HCT116 (cell line): ENCODE results near the gene PIGM. TPM values are rescaled to one million over a fixed set of nuclear protein-coding genes. Genes with fewer than 3 reads are reported as not detected.

ENCODE experiments used
- ATAC-seq: fragments of 200-7000 bp; cut with Tn5 transposase; 2 replicates; pipeline ENCODE4 v1.9.1; 2020; ENCODE audit warnings: mild to moderate bottlenecking, moderate library complexity
- BruUV-seq: library from RNA; stranded (reverse); fragments of 400-500 nt; replicated peaks from 2 replicates; lab custom pipeline; 2021; lab: Mats Ljungman, UMichigan
- CTCF ChIA-PET: fragments of 300-600 bp; sonication (Branson Sonifier 250); formaldehyde crosslinking; loops from one replicate; lab custom pipeline; 2021; ENCODE audit warnings: antibody characterized with exemption; lab: Charles Lee
- POLR2A ChIA-PET: fragments of 300-600, 350-600 bp; sonication (Branson Sonifier 250); formaldehyde crosslinking; loops from one replicate; lab custom pipeline; 2021; ENCODE audit warnings: antibody characterized with exemption; lab: Charles Lee
- RAD21 ChIA-PET, 2 experiments: fragments of 300-600 bp; sonication (Branson Sonifier 250); formaldehyde crosslinking; loops; one replicate each; lab custom pipeline; 2023; ENCODE audit warnings: low total read pairs in 2 of 2; ENCODE audit not compliant: uncharacterized antibody in 2 of 2, unreplicated experiment in 2 of 2, low non-redundant PET in 1 of 2; lab: Charles Lee
- DNase-seq: peaks from one replicate; pipeline ENCODE4 v3.0.0-alpha.2; 2010; ENCODE audit warnings: low read depth, low spot score
- H2AFZ ChIP-seq: fragments of 200-600 bp; shearing (Covaris generic), sonication (generic); 2 replicates; pipeline ENCODE4 v1.6.1; 2017; ENCODE audit warnings: low read depth, mixed run types, mixed read lengths, antibody characterized with exemption, low read length; ENCODE audit not compliant: poor library complexity, severe bottlenecking
- H3K27ac ChIP-seq: 2 replicates; pipeline ENCODE4 v1.5.1; 2012; ENCODE audit warnings: low read depth, low read length
- H3K27me3 ChIP-seq: fragments of 200-600 bp; sonication (generic); 2 replicates; pipeline ENCODE4 v1.6.1; 2016; ENCODE audit warnings: mixed run types, low read length, mixed read lengths; ENCODE audit not compliant: insufficient read depth
- H3K36me3 ChIP-seq, 2 experiments: fragments of 200-500 bp in 1 of 2; fragments of 200-600 bp in 1 of 2; sonication (Bioruptor generic) in 1 of 2; sonication (generic) in 1 of 2; 2 replicates each; pipeline versions ENCODE4 v1.5.1 to v1.6.1; 2014 to 2016; ENCODE audit warnings: low read length in 2 of 2, inconsistent platforms in 1 of 2, mixed read lengths in 1 of 2, mixed run types in 1 of 2; ENCODE audit not compliant: insufficient read depth in 2 of 2, control insufficient read depth in 1 of 2
- H3K4me1 ChIP-seq, 2 experiments: fragments of 200-600 bp in 1 of 2; sonication (generic) in 1 of 2; 2 replicates each; pipeline versions ENCODE4 v1.5.1 to v1.6.1; 2012 to 2017; ENCODE audit warnings: low read length in 2 of 2, inconsistent platforms in 1 of 2, mild to moderate bottlenecking in 1 of 2, mixed read lengths in 1 of 2, mixed run types in 1 of 2, moderate library complexity in 1 of 2; ENCODE audit not compliant: insufficient read depth in 2 of 2, control insufficient read depth in 1 of 2
- H3K4me2 ChIP-seq: fragments of 200-600 bp; sonication (generic); 2 replicates; pipeline ENCODE4 v1.6.1; 2017; ENCODE audit warnings: mixed run types, low read length, mixed read lengths
- H3K4me3 ChIP-seq, 2 experiments: fragments of 200-600 bp in 1 of 2; sonication (generic) in 1 of 2; replicated peaks in 1 of 2; 2 replicates each; pipeline ENCODE4 v1.5.1; 2011 to 2016; ENCODE audit warnings: low read length in 2 of 2, control low read depth in 1 of 2, low read depth in 1 of 2, mild to moderate bottlenecking in 1 of 2, mixed read lengths in 1 of 2, mixed run types in 1 of 2
- H3K79me2 ChIP-seq: fragments of 200-600 bp; sonication (generic); 2 replicates; pipeline ENCODE4 v1.6.1; 2017; ENCODE audit warnings: mild to moderate bottlenecking, mixed run types, low read length, moderate library complexity, mixed read lengths; ENCODE audit not compliant: insufficient read depth
- H3K9ac ChIP-seq: fragments of 200-600 bp; sonication (generic); 2 replicates; pipeline ENCODE4 v1.6.1; 2016; ENCODE audit warnings: low read length, mixed read lengths
- H3K9me2 ChIP-seq: fragments of 200-600 bp; sonication (generic), shearing (Covaris generic); 2 replicates; pipeline ENCODE4 v1.6.1; 2017; ENCODE audit warnings: mixed run types, mild to moderate bottlenecking, moderate library complexity; ENCODE audit not compliant: insufficient read depth
- H3K9me3 ChIP-seq, 2 experiments: fragments of 200-500 bp in 1 of 2; fragments of 200-600 bp in 1 of 2; sonication (Bioruptor generic) in 1 of 2; sonication (generic) in 1 of 2; 2 replicates each; pipeline ENCODE4 v1.6.1; 2014 to 2017; ENCODE audit warnings: low read length in 2 of 2, mixed read lengths in 2 of 2, inconsistent platforms in 1 of 2, low read depth in 1 of 2, mild to moderate bottlenecking in 1 of 2, mixed run types in 1 of 2, moderate library complexity in 1 of 2; ENCODE audit not compliant: control insufficient read depth in 1 of 2, insufficient read depth in 1 of 2
- H4K20me1 ChIP-seq: fragments of 200-600 bp; sonication (generic), shearing (Covaris generic); 2 replicates; pipeline ENCODE4 v1.6.1; 2017; ENCODE audit warnings: mixed run types, mild to moderate bottlenecking, moderate library complexity; ENCODE audit not compliant: insufficient read depth
- EZH2 ChIP-seq: fragments of 200-600 bp; sonication (generic); IDR thresholded peaks from 2 replicates; pipeline ENCODE4 v1.6.1; 2017; ENCODE audit warnings: antibody characterized with exemption, mixed run types
- FOSL1 ChIP-seq: IDR thresholded peaks from 2 replicates; pipeline ENCODE4 v1.6.1; 2012; ENCODE audit warnings: low read depth
- POLR2A ChIP-seq: IDR thresholded peaks from 2 replicates; pipeline ENCODE4 v1.7.0; 2011; ENCODE audit warnings: borderline replicate concordance; ENCODE audit not compliant: insufficient read depth, insufficient read length; ENCODE audit errors: extremely low read depth
- POLR2AphosphoS5 ChIP-seq: IDR thresholded peaks from 2 replicates; pipeline ENCODE4 v1.6.1; 2011; ENCODE audit warnings: mild to moderate bottlenecking, low read depth, low read length, moderate library complexity
- SP1 ChIP-seq: IDR thresholded peaks from 2 replicates; pipeline ENCODE4 v1.6.1; 2012; ENCODE audit warnings: low read depth
- ZFX ChIP-seq: fragments of 450-650 bp; IDR thresholded peaks from 2 replicates; pipeline ENCODE4 v1.6.1; 2017
- intact Hi-C: fragments of 100-400 bp; cut with micrococcal nuclease; formaldehyde crosslinking; loops from 2 replicates; pipeline ENCODE4 v1.10.0; 2022
- total RNA-seq: library from RNA; stranded (reverse); gene quantifications from one replicate; pipeline ENCODE4 v1.2.1, GENCODE V29; 2021; ENCODE audit not compliant: unreplicated experiment
- TF ChIP-seq, protein P1 (sequence below): IDR thresholded peaks from 2 replicates; pipeline ENCODE4 v1.6.1; 2011; ENCODE audit warnings: mild to moderate bottlenecking, low read length, moderate library complexity; ENCODE audit not compliant: insufficient replicate concordance; ENCODE audit errors: extremely low read depth
- TF ChIP-seq, protein P2 (sequence below), 3 experiments: fragments of 200-600 bp in 1 of 3; sonication (generic) in 1 of 3; IDR thresholded peaks in 2 of 3; conservative IDR thresholded peaks in 1 of 3; 2 replicates each; pipeline ENCODE4 v1.5.1; 2012 to 2017; ENCODE audit warnings: low read depth in 2 of 3, low read length in 2 of 3, antibody characterized with exemption in 1 of 3, borderline replicate concordance in 1 of 3, control low read depth in 1 of 3, mild to moderate bottlenecking in 1 of 3, mixed read lengths in 1 of 3, mixed run types in 1 of 3, moderate library complexity in 1 of 3; ENCODE audit not compliant: insufficient read depth in 1 of 3

Gene PIGM
- total RNA-seq, 1 experiment from 2014 or later, result 4.1 TPM

- Histone ChIP-seq H3K27ac (no peak overlapping the region), H3K4me3 (no peak overlapping the region), H3K9me3 (no peaks in the 10 kb centered on the region), H3K9me2 (no peaks in the 10 kb centered on the region), H3K79me2 (no peaks in the 10 kb centered on the region), H4K20me1 (no peaks in the 10 kb centered on the region), H3K9ac (no peak overlapping the region), H3K27me3 (peaks cover 23% of the 10 kb centered on the region), H2AFZ (no peak overlapping the region), H3K4me1 (no peaks in the 10 kb centered on the region), H3K4me2 (no peak overlapping the region), H3K36me3 (no peaks in the 10 kb centered on the region)
- no TSS peak for BruUV-seq
- intact Hi-C loops, result no loop called here
- no peak for TF ChIP-seq FOSL1
- TF ChIP-seq, protein P1, sequence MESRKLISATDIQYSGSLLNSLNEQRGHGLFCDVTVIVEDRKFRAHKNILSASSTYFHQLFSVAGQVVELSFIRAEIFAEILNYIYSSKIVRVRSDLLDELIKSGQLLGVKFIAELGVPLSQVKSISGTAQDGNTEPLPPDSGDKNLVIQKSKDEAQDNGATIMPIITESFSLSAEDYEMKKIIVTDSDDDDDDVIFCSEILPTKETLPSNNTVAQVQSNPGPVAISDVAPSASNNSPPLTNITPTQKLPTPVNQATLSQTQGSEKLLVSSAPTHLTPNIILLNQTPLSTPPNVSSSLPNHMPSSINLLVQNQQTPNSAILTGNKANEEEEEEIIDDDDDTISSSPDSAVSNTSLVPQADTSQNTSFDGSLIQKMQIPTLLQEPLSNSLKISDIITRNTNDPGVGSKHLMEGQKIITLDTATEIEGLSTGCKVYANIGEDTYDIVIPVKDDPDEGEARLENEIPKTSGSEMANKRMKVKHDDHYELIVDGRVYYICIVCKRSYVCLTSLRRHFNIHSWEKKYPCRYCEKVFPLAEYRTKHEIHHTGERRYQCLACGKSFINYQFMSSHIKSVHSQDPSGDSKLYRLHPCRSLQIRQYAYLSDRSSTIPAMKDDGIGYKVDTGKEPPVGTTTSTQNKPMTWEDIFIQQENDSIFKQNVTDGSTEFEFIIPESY, result no peak
- TF ChIP-seq, protein P2, sequence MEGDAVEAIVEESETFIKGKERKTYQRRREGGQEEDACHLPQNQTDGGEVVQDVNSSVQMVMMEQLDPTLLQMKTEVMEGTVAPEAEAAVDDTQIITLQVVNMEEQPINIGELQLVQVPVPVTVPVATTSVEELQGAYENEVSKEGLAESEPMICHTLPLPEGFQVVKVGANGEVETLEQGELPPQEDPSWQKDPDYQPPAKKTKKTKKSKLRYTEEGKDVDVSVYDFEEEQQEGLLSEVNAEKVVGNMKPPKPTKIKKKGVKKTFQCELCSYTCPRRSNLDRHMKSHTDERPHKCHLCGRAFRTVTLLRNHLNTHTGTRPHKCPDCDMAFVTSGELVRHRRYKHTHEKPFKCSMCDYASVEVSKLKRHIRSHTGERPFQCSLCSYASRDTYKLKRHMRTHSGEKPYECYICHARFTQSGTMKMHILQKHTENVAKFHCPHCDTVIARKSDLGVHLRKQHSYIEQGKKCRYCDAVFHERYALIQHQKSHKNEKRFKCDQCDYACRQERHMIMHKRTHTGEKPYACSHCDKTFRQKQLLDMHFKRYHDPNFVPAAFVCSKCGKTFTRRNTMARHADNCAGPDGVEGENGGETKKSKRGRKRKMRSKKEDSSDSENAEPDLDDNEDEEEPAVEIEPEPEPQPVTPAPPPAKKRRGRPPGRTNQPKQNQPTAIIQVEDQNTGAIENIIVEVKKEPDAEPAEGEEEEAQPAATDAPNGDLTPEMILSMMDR (IDR thresholded peaks at IDR 0.05 in 2 of 3, conservative IDR thresholded peaks at IDR 0.05 in 1 of 3; ENCODE audit: borderline replicate concordance in 1 of 3, insufficient read depth in 1 of 3, low read depth in 2 of 3, low read length in 2 of 3), result no peak
- no peak for TF ChIP-seq EZH2
- no peak for TF ChIP-seq ZFX
- no peak for TF ChIP-seq POLR2AphosphoS5
- no peak for TF ChIP-seq SP1
- TF ChIP-seq POLR2A, result no peak
- DNase-seq (no peak), ATAC-seq (no peak)
- ChIA-PET POLR2A (no interaction called here), RAD21 (no interaction called here), CTCF (no interaction called here)
Observed at GRCh38 chr1:160053548-160054365, 22.0 kb upstream of the PIGM start.
